Measurements from ENCODE around the gene EN2. TPM values are rescaled to one million over a fixed set of nuclear protein-coding genes. Genes with fewer than 3 reads are reported as not detected.

Gene EN2
- total RNA-seq, 2 experiments from 2014 or later = not detected

DNA sequence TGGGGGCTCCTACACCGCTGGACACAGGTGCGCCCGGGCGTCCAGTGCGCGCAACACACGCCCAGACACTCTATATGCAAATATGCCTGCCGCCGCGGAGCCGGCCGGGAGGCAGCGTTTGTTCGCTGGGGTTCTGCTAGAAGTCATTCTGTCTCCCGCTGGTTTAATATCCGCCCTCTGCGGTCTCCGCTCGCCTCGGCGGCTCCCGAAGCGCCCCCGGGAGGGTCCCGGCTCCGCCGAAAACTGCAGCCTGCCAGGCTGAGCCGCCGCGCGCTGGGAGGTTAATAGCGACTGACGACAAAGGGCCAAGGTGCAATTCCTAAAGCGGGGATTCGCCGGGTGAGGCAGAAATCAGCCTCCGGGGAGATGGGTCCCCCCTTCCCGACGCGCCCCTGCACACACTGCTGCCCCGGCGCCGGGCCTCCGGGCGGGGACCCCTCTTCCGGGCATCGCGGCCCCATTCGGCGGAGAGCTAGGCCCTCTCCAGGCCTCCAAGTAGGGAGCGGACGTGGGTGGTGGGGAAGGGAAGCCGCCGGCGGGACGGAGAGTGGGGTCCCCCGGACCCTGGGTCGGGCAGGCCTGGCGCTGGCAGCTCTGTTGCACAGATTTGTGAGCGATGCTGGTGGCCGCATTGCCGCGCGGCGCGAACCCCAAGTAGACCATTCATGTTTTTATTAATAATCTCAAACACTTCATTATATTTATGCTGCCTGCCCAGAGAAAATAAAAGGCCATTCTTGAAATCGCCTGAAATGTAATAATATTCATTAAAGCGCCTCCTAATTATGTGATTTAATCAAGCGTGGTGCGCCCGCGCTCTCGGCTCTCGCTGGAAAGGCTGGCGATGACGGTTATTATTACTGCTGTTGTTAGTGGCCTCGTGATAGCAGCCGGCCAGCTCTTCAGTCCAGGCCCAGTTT is 9.1 kb downstream of the EN2 start:
- no peaks in the 10 kb centered on the region for H3K9me3 Mint-ChIP-seq
- no peak overlapping the region for H3K4me3 Mint-ChIP-seq
- ChIA-PET CTCF (interaction anchor here (0.5 to 1.5 kb wide), 3 partner anchors 11 to 1594 kb away, joined by 3 to 5 read pairs (median 4); no protein-coding TSS in a partner anchor), POLR2A (no interaction called here)
- H3K36me3 Mint-ChIP-seq (ENCODE audit: low read depth) = no peaks in the 10 kb centered on the region
- H3K27me3 Mint-ChIP-seq = peaks cover 85% of the 10 kb centered on the region
- DNase-seq = peak; percentile 33
- peak overlapping the region; percentile 50 for H3K27ac Mint-ChIP-seq
- peaks cover 3% of the 10 kb centered on the region for H3K4me1 Mint-ChIP-seq

- peaks cover 5% of the 10 kb centered on the region for H3K4me1 Mint-ChIP-seq
- no peaks in the 10 kb centered on the region for H3K9me3 Mint-ChIP-seq
- H3K27me3 Mint-ChIP-seq = peaks cover 85% of the 10 kb centered on the region
- DNase-seq = no peak
- no peak overlapping the region for H3K27ac Mint-ChIP-seq
- ChIA-PET CTCF (no interaction called here), POLR2A (no interaction called here)
- no peak overlapping the region for H3K4me3 Mint-ChIP-seq
- no peaks in the 10 kb centered on the region for H3K36me3 Mint-ChIP-seq (ENCODE audit: low read depth)
These were observed 10.2 kb downstream of the EN2 start for GRCh38 chr7:155467846-155468784.

DNA sequence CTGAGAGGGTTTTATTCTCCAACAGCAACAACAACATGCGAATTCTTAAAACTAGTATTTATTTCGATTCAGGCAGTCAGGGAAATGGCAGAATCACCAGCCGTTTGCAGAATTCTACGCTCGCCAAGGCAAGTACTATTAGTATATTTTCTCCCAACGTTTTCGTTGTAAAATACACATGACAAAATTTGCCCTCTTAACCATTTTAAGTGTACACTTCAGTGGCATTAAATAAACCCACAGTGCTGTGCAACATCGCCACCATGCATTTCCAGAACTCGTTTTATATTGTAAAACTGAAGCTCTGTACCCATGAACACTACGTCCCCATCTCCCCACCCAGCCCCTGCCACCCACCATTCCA is 10.8 kb downstream of the EN2 start:
- peaks cover 5% of the 10 kb centered on the region for H3K4me1 Mint-ChIP-seq
- no peak overlapping the region for H3K4me3 Mint-ChIP-seq
- H3K27ac Mint-ChIP-seq = no peak overlapping the region
- no peak for DNase-seq
- H3K27me3 Mint-ChIP-seq = peaks cover 84% of the 10 kb centered on the region
- ChIA-PET CTCF (no interaction called here), POLR2A (no interaction called here)
- no peaks in the 10 kb centered on the region for H3K36me3 Mint-ChIP-seq (ENCODE audit: low read depth)
- no peaks in the 10 kb centered on the region for H3K9me3 Mint-ChIP-seq

DNA sequence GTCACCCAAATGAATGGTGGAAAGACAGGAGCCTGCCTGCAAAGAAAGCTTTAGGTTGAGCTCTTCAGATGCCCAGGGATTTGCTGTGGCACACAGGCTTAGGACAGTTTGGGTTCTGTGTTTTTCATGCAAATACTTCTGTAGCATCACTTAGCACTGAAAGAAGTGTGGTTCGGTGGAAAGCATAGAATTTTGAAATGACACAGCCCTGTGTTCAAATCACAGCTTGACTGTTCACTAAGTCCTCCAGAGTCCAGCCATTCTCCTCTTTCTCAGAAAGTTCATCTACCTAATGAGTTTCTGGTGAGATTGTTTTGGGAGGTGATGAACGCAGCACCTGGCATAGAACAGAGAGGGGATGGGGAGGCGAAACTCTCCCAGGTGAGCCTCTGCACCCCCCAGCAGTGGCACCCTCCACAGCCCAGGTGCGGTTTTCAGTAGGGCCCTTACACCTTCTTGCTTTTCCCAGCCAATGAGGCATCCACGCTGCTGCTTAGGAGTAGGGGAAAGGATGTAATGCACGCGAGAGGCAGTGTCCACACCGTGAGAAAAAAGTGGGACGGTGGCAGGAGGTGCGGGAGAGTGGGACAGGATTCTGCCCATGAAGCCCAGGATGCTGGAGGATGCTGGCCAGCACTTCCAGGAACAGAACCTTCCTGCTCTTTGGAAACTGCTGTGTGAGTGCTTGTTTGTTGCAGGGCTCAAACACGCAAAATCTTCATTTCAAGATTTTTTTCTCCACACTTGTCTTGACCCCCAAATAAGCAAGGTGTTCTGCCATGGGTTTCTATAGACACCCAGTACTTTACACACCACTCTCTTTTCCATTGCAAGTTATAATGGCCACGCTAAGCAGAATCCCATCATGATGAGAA is 11.6 kb downstream of the EN2 start:
- Mint-ChIP-seq H3K27ac (no peak overlapping the region), H3K9me3 (no peaks in the 10 kb centered on the region), H3K27me3 (peaks cover 86% of the 10 kb centered on the region), H3K4me3 (no peak overlapping the region), H3K36me3 (ENCODE audit: low read depth) (no peaks in the 10 kb centered on the region), H3K4me1 (peaks cover 5% of the 10 kb centered on the region)
- no peak for DNase-seq
- ChIA-PET POLR2A (no interaction called here), CTCF (interaction anchor here (1.5 kb wide), 1 partner anchor 20 kb away, joined by 5 read pairs; no protein-coding TSS in a partner anchor)

GRCh38 chr7:155470186-155470487 is 12.2 kb downstream of the EN2 start:
- ChIA-PET POLR2A (no interaction called here), CTCF (interaction anchor here (1.2 to 1.5 kb wide), 2 partner anchors 8 to 21 kb away, joined by 5 read pairs; no protein-coding TSS in a partner anchor)
- Mint-ChIP-seq H3K4me1 (peaks cover 5% of the 10 kb centered on the region), H3K4me3 (no peak overlapping the region), H3K27ac (no peak overlapping the region), H3K27me3 (peaks cover 85% of the 10 kb centered on the region), H3K36me3 (ENCODE audit: low read depth) (no peaks in the 10 kb centered on the region), H3K9me3 (no peaks in the 10 kb centered on the region)
- DNase-seq = no peak

GRCh38 chr7:155470686-155471638 is 13.0 kb downstream of the EN2 start:
- Mint-ChIP-seq H3K27ac (no peak overlapping the region), H3K4me1 (peaks cover 3% of the 10 kb centered on the region), H3K36me3 (ENCODE audit: low read depth) (no peaks in the 10 kb centered on the region), H3K4me3 (no peak overlapping the region), H3K9me3 (peaks cover 3% of the 10 kb centered on the region), H3K27me3 (peaks cover 82% of the 10 kb centered on the region)
- ChIA-PET POLR2A (no interaction called here), CTCF (interaction anchor here (1.2 to 1.5 kb wide), 4 partner anchors 9 to 91 kb away, joined by 5 read pairs; no protein-coding TSS in a partner anchor)
- DNase-seq = no peak

DNA sequence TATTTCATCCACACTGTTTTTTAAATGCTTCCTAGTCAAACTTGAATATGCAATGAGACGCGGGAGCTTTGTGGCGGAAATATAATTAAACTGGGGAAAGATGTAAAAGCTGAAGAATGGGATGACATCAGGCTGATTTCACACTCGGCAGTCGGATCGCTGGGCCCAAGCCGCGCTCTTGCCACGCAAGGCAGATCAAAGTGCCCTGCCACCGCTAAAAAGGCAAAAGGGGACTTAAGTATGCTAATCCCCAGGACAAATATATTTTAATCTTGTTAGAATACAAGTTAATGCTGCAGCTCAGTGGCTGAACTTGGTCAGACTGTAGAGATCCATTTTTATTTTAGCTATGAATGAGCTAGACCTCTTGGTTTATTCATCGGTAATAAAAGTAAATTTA is 13.8 kb downstream of the EN2 start:
- no peak overlapping the region for H3K4me3 Mint-ChIP-seq
- no peaks in the 10 kb centered on the region for H3K36me3 Mint-ChIP-seq (ENCODE audit: low read depth)
- DNase-seq = no peak
- ChIA-PET CTCF (interaction anchor here (1.2 to 1.4 kb wide), 2 partner anchors 22 to 91 kb away, joined by 5 read pairs; no protein-coding TSS in a partner anchor), POLR2A (no interaction called here)
- H3K4me1 Mint-ChIP-seq = peaks cover 3% of the 10 kb centered on the region
- no peak overlapping the region for H3K27ac Mint-ChIP-seq
- H3K27me3 Mint-ChIP-seq = peaks cover 84% of the 10 kb centered on the region
- peaks cover 3% of the 10 kb centered on the region for H3K9me3 Mint-ChIP-seq

DNA sequence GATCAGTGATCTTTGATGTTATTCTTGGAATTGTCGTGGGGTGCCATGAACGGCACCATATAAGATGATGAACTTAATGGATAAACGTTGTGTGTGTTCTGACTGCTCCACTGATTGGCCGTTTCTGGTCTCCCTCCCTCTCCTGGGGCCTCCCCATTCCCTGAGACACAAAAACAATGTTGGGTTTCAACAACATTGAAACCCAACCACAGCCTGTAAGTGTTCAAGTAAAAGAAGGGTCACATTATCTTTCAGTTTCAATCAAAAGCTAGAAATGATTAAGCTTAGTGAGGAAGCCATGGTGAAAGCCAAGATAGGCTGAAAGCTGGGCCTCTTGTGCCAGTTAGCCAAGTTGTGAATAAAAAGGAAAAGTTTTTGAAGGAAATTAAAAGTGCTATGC is 19.5 kb downstream of the EN2 start:
- no peak for DNase-seq
- ChIA-PET POLR2A (no interaction called here), CTCF (interaction anchor here (1.1 to 1.4 kb wide), 3 partner anchors 10 to 19 kb away, joined by 4 to 5 read pairs (median 4); no protein-coding TSS in a partner anchor)
- Mint-ChIP-seq H3K4me1 (peaks cover 20% of the 10 kb centered on the region), H3K27me3 (peaks cover 67% of the 10 kb centered on the region), H3K27ac (no peak overlapping the region), H3K9me3 (peaks cover 12% of the 10 kb centered on the region), H3K4me3 (no peak overlapping the region), H3K36me3 (ENCODE audit: low read depth) (no peaks in the 10 kb centered on the region)

DNA sequence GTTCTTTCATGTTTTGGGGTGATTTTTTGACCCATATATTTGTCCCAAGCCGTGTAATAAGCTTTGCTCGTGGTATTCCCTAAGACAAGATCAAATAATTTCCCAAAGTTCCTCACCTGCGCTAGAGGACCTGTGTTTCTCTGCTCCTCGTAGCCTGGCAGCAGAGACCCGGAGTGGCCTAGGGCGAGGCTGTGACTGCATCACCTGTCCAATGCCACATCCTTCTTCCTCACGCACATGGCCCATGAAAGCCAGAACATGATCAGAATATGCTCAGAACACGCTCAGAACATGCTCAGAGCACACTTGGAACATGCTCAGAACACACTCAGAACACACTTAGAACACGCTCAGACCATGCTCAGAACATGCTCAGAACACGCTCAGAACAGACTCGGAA is 23.8 kb downstream of the EN2 start:
- Mint-ChIP-seq H3K27ac (no peak overlapping the region), H3K4me3 (no peak overlapping the region), H3K36me3 (ENCODE audit: low read depth) (no peaks in the 10 kb centered on the region), H3K27me3 (peaks cover 45% of the 10 kb centered on the region), H3K4me1 (peaks cover 28% of the 10 kb centered on the region), H3K9me3 (peaks cover 9% of the 10 kb centered on the region)
- CTCF ChIA-PET = no interaction called here
- POLR2A ChIA-PET = no interaction called here
- no peak for DNase-seq

- peaks cover 43% of the 10 kb centered on the region for H3K27me3 Mint-ChIP-seq
- H3K9me3 Mint-ChIP-seq = peaks cover 6% of the 10 kb centered on the region
- no peak for DNase-seq
- peaks cover 21% of the 10 kb centered on the region for H3K4me1 Mint-ChIP-seq
- CTCF ChIA-PET = no interaction called here
- H3K4me3 Mint-ChIP-seq = peak overlapping the region; percentile 45
- POLR2A ChIA-PET = no interaction called here
- no peaks in the 10 kb centered on the region for H3K36me3 Mint-ChIP-seq (ENCODE audit: low read depth)
- peak overlapping the region; percentile 63 for H3K27ac Mint-ChIP-seq
These were observed 24.7 kb downstream of the EN2 start for GRCh38 chr7:155482511-155483183.

DNA sequence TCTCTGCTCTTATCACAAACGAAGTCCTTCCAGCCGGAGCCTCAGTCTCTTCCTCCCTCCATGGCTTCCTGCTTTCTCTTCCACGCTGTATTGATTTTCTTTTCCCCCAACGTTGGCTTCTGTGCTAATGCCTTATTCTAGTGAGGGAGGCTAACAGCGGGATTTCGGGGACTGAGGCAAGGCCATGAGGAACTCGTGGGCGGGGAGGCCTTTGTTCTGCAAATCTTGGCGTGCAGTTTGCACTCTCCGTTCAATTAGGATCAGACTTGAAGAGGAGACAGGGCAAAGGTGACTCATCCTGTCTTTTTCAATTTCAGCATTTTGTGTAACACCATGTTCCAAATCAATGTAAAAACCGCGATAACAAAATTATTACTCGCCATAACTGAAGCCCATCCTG is 25.3 kb downstream of the EN2 start:
- H3K9me3 Mint-ChIP-seq = peaks cover 6% of the 10 kb centered on the region
- no peak for DNase-seq
- H3K36me3 Mint-ChIP-seq (ENCODE audit: low read depth) = no peaks in the 10 kb centered on the region
- ChIA-PET POLR2A (no interaction called here), CTCF (no interaction called here)
- no peak overlapping the region for H3K4me3 Mint-ChIP-seq
- H3K27ac Mint-ChIP-seq = peak overlapping the region; percentile 63
- H3K27me3 Mint-ChIP-seq = peaks cover 43% of the 10 kb centered on the region
- H3K4me1 Mint-ChIP-seq = peaks cover 17% of the 10 kb centered on the region

Data from activated CD4-positive, alpha-beta T cell treated with anti-CD3 and anti-CD28 coated beads, Interleukin-2, amount 10 ng/mL, durations not matched to agents 7 days and 5 days (primary cell).